ENCODE measurements around the gene STX7.
"Not testable (repeated sequence)": the region's sequence is repeated elsewhere in the genome, so short reads cannot be mapped to it uniquely, and the experiment has no call there.

The STX7 gene, protein sequence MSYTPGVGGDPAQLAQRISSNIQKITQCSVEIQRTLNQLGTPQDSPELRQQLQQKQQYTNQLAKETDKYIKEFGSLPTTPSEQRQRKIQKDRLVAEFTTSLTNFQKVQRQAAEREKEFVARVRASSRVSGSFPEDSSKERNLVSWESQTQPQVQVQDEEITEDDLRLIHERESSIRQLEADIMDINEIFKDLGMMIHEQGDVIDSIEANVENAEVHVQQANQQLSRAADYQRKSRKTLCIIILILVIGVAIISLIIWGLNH

DNA sequence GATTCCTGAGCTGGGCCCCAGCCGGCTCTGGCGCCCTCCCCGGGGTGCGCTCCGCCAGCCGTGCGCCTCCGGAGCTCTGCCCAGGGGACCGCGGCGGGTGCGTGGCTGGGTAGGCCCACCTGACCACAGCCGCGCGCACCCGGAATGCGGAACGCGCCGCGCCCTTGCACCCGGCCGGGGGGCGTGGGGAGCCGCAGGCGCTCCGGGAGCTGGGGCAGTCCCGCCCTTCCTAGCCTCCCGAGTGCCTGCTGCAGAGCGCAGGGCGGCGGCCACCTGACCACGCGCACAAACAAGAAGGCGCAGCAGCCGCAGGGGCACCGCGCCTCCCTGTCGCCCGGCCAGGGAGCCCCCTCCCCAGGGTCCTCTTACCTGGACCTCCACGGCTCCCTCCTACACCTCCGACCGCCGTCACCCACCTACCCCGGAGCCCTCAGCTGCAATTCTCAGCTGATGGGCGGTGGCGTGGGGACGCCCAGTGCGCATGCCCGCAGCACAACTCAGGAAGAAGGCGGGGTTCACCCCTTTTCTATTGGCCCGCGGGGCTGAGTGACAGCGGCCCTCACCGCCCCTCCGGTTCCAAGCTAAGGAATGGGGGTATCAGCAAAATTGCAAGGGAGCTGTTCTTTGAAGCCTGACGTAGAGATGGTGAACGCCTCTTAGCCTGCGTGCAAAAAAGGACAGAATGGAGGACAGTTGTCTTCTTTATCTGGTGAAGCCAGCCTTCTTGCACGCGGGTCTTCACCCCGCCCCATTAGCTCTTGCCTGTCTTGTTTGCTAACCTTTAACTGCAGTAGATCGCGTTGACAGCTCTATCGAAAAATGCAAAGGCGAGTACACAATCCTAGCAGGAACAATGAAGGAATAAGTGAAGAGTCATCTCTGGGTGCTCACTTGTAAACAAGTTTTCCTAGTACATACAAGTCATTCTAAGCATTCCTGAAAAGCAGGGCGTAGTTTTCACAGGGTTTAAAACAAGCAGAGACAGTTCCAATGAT is at the start of gene STX7:
TSS of gene STX7 (minus strand) at position 479 of the 995 bp plus-strand sequence. CDS start 9,586 bp downstream, outside the sequence.
- DNase-seq: peak; percentile 82 to 85

DNA sequence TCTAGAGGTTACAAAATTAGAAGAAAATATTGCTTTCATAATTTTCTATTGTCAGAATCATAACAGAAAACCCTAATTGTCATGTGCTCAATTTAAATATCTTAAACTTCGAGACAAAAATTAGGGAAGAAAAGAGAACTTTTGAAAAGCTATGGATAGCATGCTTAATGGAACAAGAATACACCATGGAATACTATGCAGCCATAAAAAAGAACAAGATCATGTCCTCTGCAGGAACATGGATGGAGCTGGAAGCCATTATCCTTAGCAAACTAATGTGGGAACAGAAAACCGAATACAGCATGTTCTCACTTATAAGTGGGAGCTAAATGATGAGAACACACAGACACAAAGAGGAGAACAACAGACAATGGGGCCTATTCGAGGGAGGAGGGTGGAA is 47.2 kb upstream of the STX7 start:
- DNase-seq: not testable (repeated sequence)

DNA sequence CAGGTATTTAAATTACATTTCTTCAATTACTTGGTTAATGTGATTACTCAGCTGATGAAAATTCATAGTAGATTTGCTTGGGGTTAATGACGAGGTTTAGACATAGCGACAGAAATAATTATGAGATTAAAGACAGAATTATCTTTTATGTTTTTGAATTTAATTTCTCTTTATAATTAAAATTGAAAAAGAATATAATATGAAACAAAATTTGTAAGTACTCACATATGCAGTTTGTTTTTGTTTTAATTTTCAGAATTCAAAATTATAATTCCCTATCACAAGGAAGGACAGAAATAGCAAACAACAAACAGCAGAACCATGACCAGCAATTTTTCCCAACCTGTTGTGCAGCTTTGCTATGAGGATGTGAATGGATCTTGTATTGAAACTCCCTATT is 39.5 kb upstream of the STX7 start, which contains the start of gene TAAR8:
TSS of gene TAAR8 (plus strand) at position 301 of the 400 bp plus-strand sequence. CDS start at position 322, 21 bp downstream.
- no peak for DNase-seq

DNA sequence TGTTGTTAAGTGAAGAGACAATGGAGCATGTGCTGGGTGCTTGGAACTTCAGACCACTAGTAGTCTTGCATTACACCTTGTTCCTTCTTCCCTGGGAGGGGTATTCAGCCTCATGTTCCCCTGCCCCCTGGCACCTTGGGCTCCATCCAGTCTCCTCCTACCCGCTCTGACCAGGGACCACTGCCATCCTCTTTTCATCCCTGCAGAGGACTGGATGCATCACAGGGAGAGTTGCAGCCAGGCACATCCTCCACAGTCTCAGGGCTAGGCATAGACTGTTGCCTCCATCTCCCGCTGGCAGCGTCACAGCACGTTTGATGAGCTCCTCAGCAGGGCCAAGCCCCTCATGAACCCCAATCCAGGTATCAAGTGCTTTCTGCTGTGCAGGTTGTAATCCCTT is 38.3 kb upstream of the STX7 start:
- DNase-seq: no peak

DNA sequence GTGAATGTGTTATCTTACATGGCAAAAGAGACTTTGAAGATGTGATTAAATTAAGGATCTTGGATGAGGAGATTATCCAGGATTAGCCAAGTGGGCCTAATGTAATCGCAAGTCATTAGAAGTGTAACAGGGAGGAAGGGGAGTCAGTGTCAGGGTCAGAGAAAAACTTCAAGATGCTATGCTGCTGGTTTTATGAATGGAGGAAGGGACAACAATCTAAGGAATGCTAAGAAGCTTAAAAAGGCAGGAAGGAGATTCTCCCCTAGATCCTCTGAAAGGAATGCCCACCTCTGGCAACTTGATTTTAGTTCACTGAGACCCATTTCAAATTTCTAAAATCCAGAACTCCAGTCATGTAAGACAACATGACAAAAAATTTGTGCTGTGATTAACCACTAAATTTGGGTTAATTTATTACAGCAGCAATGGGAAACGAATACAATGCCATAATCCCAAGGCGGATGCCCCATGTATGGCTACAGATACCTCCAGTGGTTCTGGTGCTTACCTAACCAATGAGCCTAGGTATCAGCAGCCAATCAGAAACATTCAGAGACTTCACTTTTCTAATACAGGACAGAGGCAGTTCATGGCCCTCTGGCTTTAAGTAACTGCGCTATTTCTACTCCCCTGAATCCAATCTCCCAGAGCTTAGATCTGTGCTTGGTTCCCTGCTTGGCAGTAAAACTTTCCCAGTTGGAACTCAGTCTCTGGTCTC is 36.0 kb upstream of the STX7 start:
- DNase-seq: no peak

DNA sequence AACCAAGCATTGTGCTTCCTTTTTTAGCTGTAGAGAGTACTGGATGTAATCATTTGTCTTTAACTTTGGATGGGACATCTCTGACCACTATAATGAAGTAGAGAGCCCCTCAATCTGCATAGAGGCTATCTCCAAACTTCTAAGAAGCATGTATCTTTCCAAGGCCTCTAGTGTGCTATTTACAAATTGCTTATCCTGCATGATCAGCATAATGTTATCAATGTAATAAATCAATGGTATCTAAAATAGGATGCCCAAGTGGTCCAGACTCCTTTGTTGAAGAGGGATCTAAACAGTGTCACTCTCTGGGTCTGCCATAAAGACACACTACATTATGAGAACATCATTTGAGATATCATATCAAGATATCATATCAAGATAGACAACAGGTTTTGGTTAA is 31.9 kb upstream of the STX7 start:
- no peak for DNase-seq

DNA sequence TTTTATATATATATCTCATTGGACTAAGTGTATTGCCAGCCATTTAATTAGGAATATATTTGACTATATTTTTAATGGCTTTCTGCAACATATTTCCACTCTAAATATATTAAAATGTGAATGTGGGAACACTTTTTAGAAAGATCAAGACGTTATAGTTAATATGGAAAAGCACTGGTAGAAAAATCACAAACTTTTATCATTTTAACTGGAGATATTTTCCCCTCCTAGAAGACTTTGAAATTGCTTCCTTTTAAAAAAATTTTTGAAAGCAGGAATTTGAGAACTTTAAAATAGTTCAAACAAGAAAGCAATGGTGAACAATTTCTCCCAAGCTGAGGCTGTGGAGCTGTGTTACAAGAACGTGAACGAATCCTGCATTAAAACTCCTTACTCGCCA is 25.1 kb upstream of the STX7 start, which contains the start of gene TAAR9:
TSS of gene TAAR9 (plus strand) at position 301 of the 400 bp plus-strand sequence. CDS start at position 314, 13 bp downstream.
- no peak for DNase-seq

DNA sequence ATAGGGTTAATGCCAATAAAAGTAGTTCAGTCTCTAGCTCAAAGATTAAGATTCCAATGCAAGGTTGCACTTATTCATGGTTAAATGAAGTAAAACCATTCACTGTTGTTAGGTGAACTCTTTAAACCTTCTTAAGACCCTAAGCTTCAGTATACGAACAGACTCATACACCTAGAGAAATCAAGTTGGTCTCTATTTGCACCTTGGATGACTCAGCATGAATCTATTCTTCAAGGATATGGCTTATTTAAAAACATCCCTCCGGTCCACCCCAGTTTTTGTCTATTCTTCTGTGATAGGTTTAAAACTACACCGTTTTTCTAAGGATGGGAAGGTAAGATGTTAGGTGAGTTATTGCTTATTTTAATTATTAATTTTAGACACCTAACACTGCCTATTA is 24.2 kb upstream of the STX7 start:
- DNase-seq: no peak

DNA sequence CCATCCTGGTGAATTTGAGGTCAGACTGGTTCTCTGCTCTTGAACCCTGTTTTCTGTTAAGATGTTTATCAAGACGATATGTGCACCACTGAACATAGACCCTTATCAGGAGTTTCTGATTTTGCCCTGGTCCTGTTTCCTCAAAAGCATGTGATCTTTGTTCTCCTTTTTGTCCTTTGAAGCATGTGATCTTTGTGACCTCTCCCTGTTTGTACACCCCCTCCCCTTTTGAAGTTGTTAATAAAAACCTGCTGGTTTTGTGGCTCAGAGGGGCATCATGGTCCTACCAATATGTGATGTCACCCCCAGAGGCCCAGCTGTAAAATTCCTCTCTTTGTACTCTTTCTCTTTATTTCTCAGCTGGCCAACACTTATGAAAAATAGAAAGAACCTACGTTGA is 21.6 kb upstream of the STX7 start:
- DNase-seq: not testable (repeated sequence)

DNA sequence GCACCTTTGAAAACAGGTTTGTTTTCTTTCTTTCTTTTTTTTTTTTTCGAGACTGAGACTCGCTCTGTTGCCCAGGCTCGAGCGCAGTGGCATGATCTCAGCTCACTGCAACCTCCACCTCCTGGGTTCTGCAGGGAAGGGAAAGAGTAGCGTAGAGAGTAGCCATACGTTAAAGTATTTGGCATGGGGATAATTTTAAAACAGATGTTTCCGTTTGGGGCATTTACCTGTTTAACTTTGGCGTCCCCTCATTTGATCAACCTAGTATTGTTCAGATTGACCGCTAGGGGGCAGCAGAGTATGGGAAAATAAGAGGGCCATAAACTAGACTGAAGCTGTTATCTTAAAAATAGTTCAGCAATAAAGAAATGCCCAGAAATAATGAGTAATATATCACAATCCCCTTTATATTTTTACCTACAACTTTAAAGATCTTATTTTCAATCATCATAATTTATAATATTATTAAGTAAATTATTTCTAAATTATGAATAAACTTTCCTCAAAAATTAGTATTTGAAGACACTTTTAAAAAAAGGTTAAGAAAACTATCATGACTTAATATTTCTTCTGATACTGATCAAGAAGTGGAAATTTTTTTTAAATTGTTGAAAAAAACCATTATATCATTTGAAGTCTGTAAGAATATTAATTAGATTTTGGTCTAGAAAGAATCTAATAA is 17.5 kb upstream of the STX7 start:
- DNase-seq: peak; percentile 71 to 75

DNA sequence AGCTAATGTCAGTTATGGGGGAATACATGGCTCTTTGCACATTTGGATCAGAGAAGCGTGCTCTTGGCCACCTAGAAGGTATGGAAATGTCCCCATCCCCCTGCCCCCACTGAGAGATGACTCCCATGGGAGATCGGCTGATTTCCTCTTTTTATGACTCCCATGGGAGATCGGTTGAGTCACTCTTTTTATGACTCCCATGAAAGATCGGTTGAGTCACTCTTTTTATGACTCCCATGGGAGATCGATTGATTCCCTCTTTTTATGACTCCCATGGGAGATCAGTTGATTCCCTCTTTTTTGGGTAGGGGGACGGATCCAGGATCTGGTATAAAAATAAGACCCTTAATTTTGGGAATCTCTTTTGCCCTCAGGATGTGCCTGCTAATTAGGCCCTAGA is 14.9 kb upstream of the STX7 start:
- DNase-seq: no peak

DNA sequence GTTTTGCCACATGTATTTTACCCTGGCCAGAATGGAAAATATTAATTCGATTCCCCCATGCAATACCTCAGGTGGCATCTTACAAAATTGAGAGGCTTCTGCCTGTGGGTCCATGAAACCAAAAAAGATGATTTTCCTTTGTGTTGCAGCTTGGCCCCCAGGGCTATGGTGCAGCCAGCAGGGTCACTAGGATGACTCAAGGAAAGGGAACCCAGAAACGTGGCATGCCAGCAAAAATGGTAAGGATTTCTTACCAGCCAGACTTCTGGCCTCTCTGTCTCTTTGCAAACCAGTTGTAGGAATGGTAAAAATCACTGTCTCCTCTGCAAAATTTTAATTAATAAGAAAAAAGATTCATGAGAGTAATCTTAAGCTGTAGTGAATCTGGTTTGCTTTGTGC is 13.5 kb upstream of the STX7 start:
- DNase-seq: no peak

DNA sequence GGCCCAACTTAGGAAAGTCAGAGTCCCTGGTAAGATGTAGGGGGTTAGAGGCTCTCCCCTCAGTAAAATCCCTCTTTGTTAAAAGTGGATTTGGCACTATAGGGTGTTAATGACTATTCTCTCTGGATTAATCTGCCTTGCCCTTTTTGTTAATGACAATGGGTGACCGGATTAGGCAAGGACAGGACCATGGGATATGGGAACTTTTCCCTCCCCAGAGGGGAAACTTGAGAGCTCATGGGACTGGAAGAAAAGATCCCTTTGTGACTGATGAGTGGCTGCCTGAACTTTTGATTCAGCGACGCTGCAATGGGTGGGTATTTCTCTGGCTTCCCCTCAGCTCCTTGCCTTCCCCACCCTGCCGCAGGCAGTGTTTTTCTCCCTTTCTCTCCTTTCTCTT is 12.9 kb upstream of the STX7 start:
- no peak for DNase-seq

DNA sequence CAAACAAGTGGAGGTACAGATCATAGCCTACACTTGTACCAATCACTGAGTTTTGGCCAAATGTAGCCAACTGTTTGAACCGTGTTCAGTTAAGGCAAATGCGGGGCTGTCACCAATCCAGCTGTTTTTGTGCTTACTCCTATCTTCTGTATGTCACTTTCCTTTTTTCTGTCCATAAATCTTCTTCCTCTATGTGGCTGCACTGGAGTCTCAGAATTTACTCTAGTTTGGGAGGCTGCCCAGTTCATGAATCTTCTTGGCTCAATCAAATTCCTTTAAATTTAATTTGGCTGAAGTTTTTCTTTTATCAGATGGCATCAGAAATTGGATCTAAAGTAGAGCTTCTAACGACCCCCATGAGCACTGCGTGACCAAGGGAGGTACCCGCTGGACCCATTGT is 11.7 kb upstream of the STX7 start:
- no peak for DNase-seq

DNA sequence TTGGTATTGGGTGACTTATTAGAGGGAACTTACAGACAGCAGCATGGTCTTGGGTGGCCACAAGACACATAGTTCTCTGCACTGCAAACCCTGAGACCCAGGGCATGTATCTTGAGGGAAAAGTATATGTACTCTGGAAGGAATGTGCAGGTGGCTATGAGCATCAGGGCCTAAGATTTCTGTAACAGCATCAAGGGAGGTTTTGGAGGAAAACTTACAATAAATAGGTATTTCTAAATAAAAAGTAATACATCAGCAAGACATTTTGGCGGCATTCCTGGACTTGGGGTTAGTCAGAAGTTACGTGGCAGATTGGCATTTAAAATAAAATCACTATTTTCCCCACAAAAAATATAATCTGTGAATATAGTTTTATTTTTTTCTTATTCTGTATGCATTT is 8.0 kb upstream of the STX7 start:
- DNase-seq: no peak

DNA sequence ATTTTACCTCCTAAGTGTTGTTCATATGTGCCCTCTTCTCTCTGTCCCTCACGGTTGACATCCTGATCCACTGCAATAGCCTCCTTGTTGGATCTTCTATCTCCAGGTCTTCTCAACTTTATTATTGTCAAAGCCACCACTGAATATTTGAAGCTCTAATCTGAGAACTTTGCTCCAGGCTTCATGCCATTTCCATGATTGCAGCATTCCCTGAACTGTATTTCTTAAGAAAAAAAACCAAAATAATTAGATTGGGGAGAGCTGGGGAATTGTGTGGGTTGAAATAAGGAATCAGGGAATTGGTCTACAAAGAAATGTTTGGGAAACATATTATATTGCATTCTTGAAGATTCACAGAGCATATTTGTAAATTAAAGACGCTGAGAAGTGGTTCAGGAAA is 2.5 kb upstream of the STX7 start:
- DNase-seq: no peak

DNA sequence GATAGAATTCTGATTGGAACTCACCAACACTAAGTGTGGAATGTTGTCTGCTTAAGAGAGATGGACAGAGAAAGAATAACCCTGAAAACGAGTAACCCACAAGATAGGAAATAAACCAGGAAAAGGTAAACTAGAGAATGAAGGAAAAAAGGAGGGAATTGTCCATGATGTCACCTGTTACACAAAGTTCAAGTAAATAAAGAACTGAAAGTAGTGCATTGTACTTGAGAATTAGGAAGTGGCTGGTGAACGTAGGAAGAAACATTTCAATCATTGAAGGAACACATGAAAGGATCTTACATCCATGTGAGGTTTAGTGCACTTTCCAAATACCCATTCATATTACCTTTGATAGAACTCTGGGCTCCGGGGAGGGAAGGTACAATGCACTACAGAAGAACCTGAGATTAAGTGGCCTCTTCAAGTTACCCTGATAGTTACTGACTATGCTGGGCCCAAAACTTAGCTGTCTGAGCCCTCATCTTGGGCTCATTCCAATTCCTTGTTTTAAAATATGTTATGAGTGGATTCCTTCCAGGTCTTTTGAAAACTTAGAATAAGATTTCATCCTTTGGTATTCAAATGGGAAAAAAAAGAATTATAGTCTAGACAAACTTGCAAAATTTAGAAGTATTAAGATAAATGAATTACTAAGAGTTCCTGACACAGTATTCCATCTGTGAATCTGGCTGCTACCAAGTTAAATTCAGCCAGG is 1.1 kb upstream of the STX7 start:
- DNase-seq: no peak

DNA sequence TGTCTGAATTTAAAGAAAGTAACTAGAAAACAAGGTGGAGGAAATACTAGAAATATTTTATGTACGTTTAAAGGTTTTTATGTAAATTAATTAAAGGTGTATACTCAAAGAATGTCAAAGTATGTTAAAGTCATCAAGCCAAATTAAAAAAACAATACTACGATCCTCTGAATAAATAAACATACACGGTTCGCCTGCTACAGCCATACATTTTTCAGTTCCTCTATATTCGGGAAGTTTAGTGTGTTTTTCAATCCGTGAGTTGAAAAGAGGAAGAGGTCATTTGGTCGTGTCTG is 626 bp downstream of the STX7 start:
- no peak for DNase-seq

DNA sequence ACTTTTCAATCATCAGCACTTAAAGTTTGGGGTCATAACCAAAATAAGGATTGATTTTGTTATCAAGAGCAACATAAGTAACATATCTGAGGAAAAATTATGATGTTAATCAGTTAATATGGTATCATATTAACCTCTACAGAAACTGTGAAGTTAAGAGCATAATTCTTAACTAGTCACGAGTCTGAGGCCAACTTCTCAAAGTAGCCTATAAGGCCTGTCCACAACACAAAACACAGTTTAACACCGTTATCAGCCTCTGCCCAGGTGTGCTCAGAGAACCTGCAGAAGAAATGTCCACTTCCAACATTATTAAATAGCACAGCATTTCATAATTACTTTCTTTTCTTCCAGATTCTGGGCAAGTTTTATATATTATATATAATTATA is 1.1 kb downstream of the STX7 start:
- no peak for DNase-seq

DNA sequence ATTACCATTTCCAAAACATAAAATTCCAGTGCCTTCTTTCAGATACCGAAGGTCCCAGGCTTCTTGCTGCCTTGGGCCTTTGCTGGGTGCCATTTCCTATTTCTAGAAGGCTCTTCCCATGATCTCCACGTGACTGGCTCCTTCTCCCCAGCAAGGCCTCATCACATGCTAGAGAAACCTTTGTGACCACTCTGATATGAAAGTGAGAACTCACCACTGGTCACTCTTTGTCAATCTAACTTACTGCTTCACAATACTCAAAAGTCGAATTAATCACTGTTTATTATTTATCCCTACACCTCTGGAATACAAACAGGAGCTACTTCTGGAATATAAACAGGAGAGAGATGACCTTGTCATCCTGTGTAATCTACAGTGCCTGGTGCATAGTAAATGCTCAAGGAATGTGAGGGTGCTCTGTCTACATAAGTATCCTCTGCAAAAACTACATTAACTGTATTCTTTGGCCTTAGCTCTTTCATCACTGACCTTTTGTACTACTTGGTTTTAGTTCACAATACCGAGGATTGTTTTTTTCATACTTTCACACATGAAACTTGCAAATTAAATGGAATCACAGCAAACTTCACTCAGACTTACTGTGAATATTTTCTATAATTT is 1.6 kb downstream of the STX7 start:
- DNase-seq: no peak
